ENCODE data around the gene LIPA. TPM values are rescaled to one million over a fixed set of nuclear protein-coding genes. Genes with fewer than 3 reads are reported as not detected.
"Not testable (repeated sequence)": the region's sequence is repeated elsewhere in the genome, so short reads cannot be mapped to it uniquely, and the experiment has no call there.

Gene LIPA
- total and polyA plus RNA-seq, 2 experiments from 2014 or later, result 113 to 134 TPM

DNA sequence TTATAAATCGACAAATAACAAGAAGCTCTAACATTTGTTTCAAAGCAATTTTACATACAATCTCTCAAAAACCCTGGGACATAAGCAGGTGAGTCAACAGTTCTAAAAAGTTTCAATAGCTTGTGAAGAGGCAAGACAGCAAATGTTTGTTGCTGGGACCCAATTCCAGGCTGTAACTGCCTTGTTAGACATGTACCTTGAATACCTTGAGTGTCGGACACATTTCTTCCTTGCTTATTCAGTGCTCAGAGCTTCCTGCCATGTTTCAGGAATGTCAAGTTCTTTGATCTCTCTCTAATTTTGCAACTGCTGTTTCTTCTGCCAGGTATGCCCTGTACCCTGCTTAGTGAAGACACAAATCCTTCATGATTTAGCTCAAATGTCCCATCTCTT, 49.5 kb downstream of the LIPA start:
- H3K79me2 ChIP-seq (ENCODE audit: insufficient read depth), result no peaks in the 10 kb centered on the region
- no peak overlapping the region for H3K27ac ChIP-seq
- peaks cover 29% of the 10 kb centered on the region; the same call in 1 of the 2 replicates for H3K4me1 ChIP-seq (ENCODE audit: insufficient read depth)
- TF ChIP-seq EZH2phosphoT487 (IDR thresholded peaks at IDR 0.05; ENCODE audit: insufficient read depth, low read depth) (no peak), EZH2 (IDR thresholded peaks at IDR 0.05; ENCODE audit: insufficient read depth, poor library complexity, severe bottlenecking) (no peak)
- peaks cover 36% of the 10 kb centered on the region for H3F3A ChIP-seq (ENCODE audit: insufficient read depth)
- no peak overlapping the region for H2AFZ ChIP-seq
- H3K4me2 ChIP-seq (ENCODE audit: unreplicated experiment), result no peak overlapping the region
- H4K20me1 ChIP-seq (ENCODE audit: insufficient read depth), result no peaks in the 10 kb centered on the region
- H3K9ac ChIP-seq, result no peak overlapping the region
- no peaks in the 10 kb centered on the region for H3K9me2 ChIP-seq (ENCODE audit: insufficient read depth)
- no peaks in the 10 kb centered on the region for H3K36me3 ChIP-seq (ENCODE audit: low read depth)
- no peak for DNase-seq
- in situ Hi-C loops (cut with MboI), result no loop called here
- H3K4me3 ChIP-seq, result no peak overlapping the region
- WGBS, 2 experiments (ENCODE audit: low coverage in 1 of 2, low lambda C conversion rate in 2 of 2, missing lambda C conversion rate in 2 of 2), result 75 to 84% methylated on average over 2 of the region's 2 CpGs
- H3K27me3 ChIP-seq (replicated peaks; ENCODE audit: insufficient read depth), result no peaks in the 10 kb centered on the region
- H3K9me3 ChIP-seq (ENCODE audit: low read depth), result no peaks in the 10 kb centered on the region

DNA sequence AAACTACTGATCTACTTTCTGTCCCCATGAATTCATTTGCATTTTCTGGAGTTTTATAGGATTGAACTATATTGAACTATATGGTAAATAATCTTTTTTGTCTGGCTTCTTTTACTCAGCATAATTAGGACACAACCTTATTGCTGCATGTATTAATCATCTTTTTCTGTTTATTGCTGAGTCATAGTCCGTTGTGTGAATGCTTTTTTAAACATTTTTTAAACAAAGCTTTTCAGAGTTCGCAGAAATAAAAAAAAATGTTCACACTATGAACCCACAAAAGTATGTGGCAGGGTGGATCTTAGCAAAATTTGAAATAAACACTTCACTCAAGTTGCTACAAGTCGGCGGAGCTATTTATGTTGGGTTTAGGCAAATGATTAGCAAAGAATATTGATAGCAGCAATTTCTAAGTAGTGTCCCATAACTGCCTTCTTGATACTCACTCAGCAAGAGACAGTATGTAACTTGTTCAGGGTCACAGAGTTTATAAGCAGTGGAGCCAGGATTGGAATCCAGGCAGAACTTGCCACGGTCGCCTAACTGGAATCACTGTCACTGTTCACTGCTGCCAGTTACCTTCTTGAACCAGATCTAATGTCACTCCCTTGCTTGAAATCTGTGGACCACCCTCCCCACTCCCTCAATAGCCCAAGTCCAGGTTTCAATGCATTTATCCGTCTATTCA, 50.1 kb downstream of the LIPA start:
- no peak overlapping the region for H3K27ac ChIP-seq
- H3K9ac ChIP-seq, result no peak overlapping the region
- H4K20me1 ChIP-seq (ENCODE audit: insufficient read depth), result no peaks in the 10 kb centered on the region
- H3K4me1 ChIP-seq (ENCODE audit: insufficient read depth), result peaks cover 29% of the 10 kb centered on the region; the same call in 1 of the 2 replicates
- no peaks in the 10 kb centered on the region for H3K79me2 ChIP-seq (ENCODE audit: insufficient read depth)
- no peak overlapping the region for H3K4me3 ChIP-seq
- H3K36me3 ChIP-seq (ENCODE audit: low read depth), result no peaks in the 10 kb centered on the region
- H3K4me2 ChIP-seq (ENCODE audit: unreplicated experiment), result no peak overlapping the region
- TF ChIP-seq EZH2 (IDR thresholded peaks at IDR 0.05; ENCODE audit: insufficient read depth, poor library complexity, severe bottlenecking), result no peak
- TF ChIP-seq EZH2phosphoT487 (IDR thresholded peaks at IDR 0.05; ENCODE audit: insufficient read depth, low read depth), result no peak
- WGBS, 2 experiments (ENCODE audit: low coverage in 1 of 2, low lambda C conversion rate in 2 of 2, missing lambda C conversion rate in 2 of 2), result 83 to 86% methylated on average over 7 of the region's 7 CpGs
- no peak for DNase-seq
- in situ Hi-C loops (cut with MboI), result no loop called here
- H3K27me3 ChIP-seq (replicated peaks; ENCODE audit: insufficient read depth), result no peaks in the 10 kb centered on the region
- no peaks in the 10 kb centered on the region for H3K9me3 ChIP-seq (ENCODE audit: low read depth)
- H3K9me2 ChIP-seq (ENCODE audit: insufficient read depth), result no peaks in the 10 kb centered on the region
- H3F3A ChIP-seq (ENCODE audit: insufficient read depth), result peaks cover 35% of the 10 kb centered on the region
- no peak overlapping the region for H2AFZ ChIP-seq

DNA sequence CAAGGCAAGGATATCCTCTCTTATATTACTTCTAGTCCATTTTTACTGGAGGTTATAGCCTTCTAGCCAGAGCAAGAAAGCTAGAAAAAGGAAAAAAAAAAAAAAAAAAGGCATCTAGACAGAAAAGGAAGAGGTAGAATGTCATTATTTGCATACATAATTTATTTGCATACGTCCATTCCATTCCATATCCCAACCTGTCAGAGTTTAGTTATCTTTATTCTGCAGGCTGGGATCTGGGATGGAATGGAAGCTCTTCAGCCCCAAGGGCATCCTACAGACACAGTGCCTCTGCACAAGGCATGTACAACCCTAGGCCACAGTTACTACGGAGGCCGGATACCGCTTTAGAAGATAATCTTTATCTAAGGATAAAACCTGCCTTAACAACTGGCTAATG, 54.1 kb downstream of the LIPA start:
- H3K4me3 ChIP-seq, result no peak overlapping the region
- no peaks in the 10 kb centered on the region for H3K79me2 ChIP-seq (ENCODE audit: insufficient read depth)
- no peak overlapping the region for H3K4me2 ChIP-seq (ENCODE audit: unreplicated experiment)
- H3K36me3 ChIP-seq (ENCODE audit: low read depth), result no peaks in the 10 kb centered on the region
- no peaks in the 10 kb centered on the region for H3K9me3 ChIP-seq (ENCODE audit: low read depth)
- 0 out of 2 replicates have a peak, but pooled peaks cover 4% of the 10 kb centered on the region for H3K9me2 ChIP-seq (ENCODE audit: insufficient read depth)
- H3K27me3 ChIP-seq (replicated peaks; ENCODE audit: insufficient read depth), result no peaks in the 10 kb centered on the region
- peaks cover 7% of the 10 kb centered on the region; the same call in 1 of the 2 replicates for H3K4me1 ChIP-seq (ENCODE audit: insufficient read depth)
- 86% methylated on average over 4 of the region's 4 CpGs for WGBS, 2 experiments (ENCODE audit: low coverage in 1 of 2, low lambda C conversion rate in 2 of 2, missing lambda C conversion rate in 2 of 2)
- H2AFZ ChIP-seq, result no peak overlapping the region
- H4K20me1 ChIP-seq (ENCODE audit: insufficient read depth), result no peaks in the 10 kb centered on the region
- TF ChIP-seq EZH2phosphoT487 (IDR thresholded peaks at IDR 0.05; ENCODE audit: insufficient read depth, low read depth) (no peak), EZH2 (IDR thresholded peaks at IDR 0.05; ENCODE audit: insufficient read depth, poor library complexity, severe bottlenecking) (no peak)
- H3F3A ChIP-seq (ENCODE audit: insufficient read depth), result no peaks in the 10 kb centered on the region
- in situ Hi-C loops (cut with MboI), result no loop called here
- no peak overlapping the region for H3K9ac ChIP-seq
- DNase-seq, result no peak
- no peak overlapping the region for H3K27ac ChIP-seq

- H3K9ac ChIP-seq; H3K4me2 ChIP-seq (ENCODE audit: unreplicated experiment); H3K27ac ChIP-seq; H3K4me1 ChIP-seq (ENCODE audit: insufficient read depth); H2AFZ ChIP-seq; H3K9me3 ChIP-seq (ENCODE audit: low read depth); H3K27me3 ChIP-seq (replicated peaks; ENCODE audit: insufficient read depth); H3K79me2 ChIP-seq (ENCODE audit: insufficient read depth); H4K20me1 ChIP-seq (ENCODE audit: insufficient read depth); H3K4me3 ChIP-seq; H3K36me3 ChIP-seq (ENCODE audit: low read depth); H3K9me2 ChIP-seq (ENCODE audit: insufficient read depth); in situ Hi-C loops (cut with MboI); DNase-seq; H3F3A ChIP-seq (ENCODE audit: insufficient read depth): not testable (repeated sequence)
- 73% methylated on average over 3 of the region's 3 CpGs for WGBS, 2 experiments (ENCODE audit: low coverage in 1 of 2, low lambda C conversion rate in 2 of 2, missing lambda C conversion rate in 2 of 2)
Measured at GRCh38 chr10:89191301-89191700, 60.3 kb downstream of the LIPA start.

Measured in GM23248 (cell line).